ENCODE results near the gene GALNT17.

The GALNT17 gene

GRCh38 chr7:71267734-71268469, 136.0 kb downstream of the GALNT17 start:
- DNase-seq = no peak

GRCh38 chr7:71270558-71270957, 138.6 kb downstream of the GALNT17 start:
- TF ChIP-seq GATA1 (IDR thresholded peaks at IDR 0.05; ENCODE audit: low read depth, low read length) (no peak), POLR2A (IDR thresholded peaks at IDR 0.05; ENCODE audit: low read length) (no peak)
- no peak for DNase-seq

More at GRCh38 chr7:71267734-71268469, 136.0 kb downstream of the GALNT17 start:
- TF ChIP-seq POLR2A (IDR thresholded peaks at IDR 0.05; ENCODE audit: low read length) = no peak
- no peak for TF ChIP-seq GATA1 (IDR thresholded peaks at IDR 0.05; ENCODE audit: low read depth, low read length)

GRCh38 chr7:71271203-71271602, 139.3 kb downstream of the GALNT17 start:
- TF ChIP-seq POLR2A (IDR thresholded peaks at IDR 0.05; ENCODE audit: low read length) (no peak), GATA1 (IDR thresholded peaks at IDR 0.05; ENCODE audit: low read depth, low read length) (no peak)
- DNase-seq = no peak

GRCh38 chr7:71272509-71273490, 140.9 kb downstream of the GALNT17 start:
- no peak for TF ChIP-seq GATA1 (IDR thresholded peaks at IDR 0.05; ENCODE audit: low read depth, low read length)
- TF ChIP-seq POLR2A (IDR thresholded peaks at IDR 0.05; ENCODE audit: low read length) = no peak
- DNase-seq = no peak

- TF ChIP-seq POLR2A (IDR thresholded peaks at IDR 0.05; ENCODE audit: low read length) (no peak), GATA1 (IDR thresholded peaks at IDR 0.05; ENCODE audit: low read depth, low read length) (no peak)
- DNase-seq = no peak
Measured at GRCh38 chr7:71278257-71278656, 146.3 kb downstream of the GALNT17 start.

- no peak for DNase-seq
- no peak for TF ChIP-seq POLR2A (IDR thresholded peaks at IDR 0.05; ENCODE audit: low read length)
- no peak for TF ChIP-seq GATA1 (IDR thresholded peaks at IDR 0.05; ENCODE audit: low read depth, low read length)
Measured at GRCh38 chr7:71281261-71281660, 149.3 kb downstream of the GALNT17 start.

- TF ChIP-seq POLR2A (IDR thresholded peaks at IDR 0.05; ENCODE audit: low read length) (no peak), GATA1 (IDR thresholded peaks at IDR 0.05; ENCODE audit: low read depth, low read length) (no peak)
- DNase-seq = no peak
Measured at GRCh38 chr7:71283802-71284201, 151.9 kb downstream of the GALNT17 start.

- no peak for DNase-seq
Measured at GRCh38 chr7:71285571-71286145, 153.7 kb downstream of the GALNT17 start.

GRCh38 chr7:71286336-71286735, 154.4 kb downstream of the GALNT17 start:
- TF ChIP-seq POLR2A (IDR thresholded peaks at IDR 0.05; ENCODE audit: low read length) (no peak), GATA1 (IDR thresholded peaks at IDR 0.05; ENCODE audit: low read depth, low read length) (no peak)
- DNase-seq = no peak

More at GRCh38 chr7:71285571-71286145, 153.7 kb downstream of the GALNT17 start:
- no peak for TF ChIP-seq POLR2A (IDR thresholded peaks at IDR 0.05; ENCODE audit: low read length)
- TF ChIP-seq GATA1 (IDR thresholded peaks at IDR 0.05; ENCODE audit: low read depth, low read length) = no peak

GRCh38 chr7:71286924-71287323, 155.0 kb downstream of the GALNT17 start:
- no peak for DNase-seq
- TF ChIP-seq POLR2A (IDR thresholded peaks at IDR 0.05; ENCODE audit: low read length) (no peak), GATA1 (IDR thresholded peaks at IDR 0.05; ENCODE audit: low read depth, low read length) (no peak)

- no peak for DNase-seq
- no peak for TF ChIP-seq POLR2A (IDR thresholded peaks at IDR 0.05; ENCODE audit: low read length)
- TF ChIP-seq GATA1 (IDR thresholded peaks at IDR 0.05; ENCODE audit: low read depth, low read length) = no peak
Measured at GRCh38 chr7:71290452-71290851, 158.5 kb downstream of the GALNT17 start.

GRCh38 chr7:71298378-71298777, 166.4 kb downstream of the GALNT17 start:
- no peak for DNase-seq
- TF ChIP-seq POLR2A (IDR thresholded peaks at IDR 0.05; ENCODE audit: low read length) (no peak), GATA1 (IDR thresholded peaks at IDR 0.05; ENCODE audit: low read depth, low read length) (no peak)

GRCh38 chr7:71300086-71300485, 168.1 kb downstream of the GALNT17 start:
- DNase-seq = no peak
- TF ChIP-seq GATA1 (IDR thresholded peaks at IDR 0.05; ENCODE audit: low read depth, low read length) (no peak), POLR2A (IDR thresholded peaks at IDR 0.05; ENCODE audit: low read length) (no peak)

GRCh38 chr7:71300603-71301002, 168.7 kb downstream of the GALNT17 start:
- DNase-seq = no peak
- TF ChIP-seq POLR2A (IDR thresholded peaks at IDR 0.05; ENCODE audit: low read length) (no peak), GATA1 (IDR thresholded peaks at IDR 0.05; ENCODE audit: low read depth, low read length) (no peak)

All from erythroblast (primary cell).